Spleen (tissue), 7 donors: ENCODE measurements around the gene ECD.

Experiments
- CTCF ChIP-seq, 11 experiments: fragments of 200-600 bp in 7 of 11; fragments of 450-650 bp in 4 of 11; sonication (generic) in 4 of 11; IDR thresholded peaks in 8 of 11; conservative IDR thresholded peaks in 3 of 11; 1 replicate in 7 of 11; 2 replicates in 4 of 11; pipeline versions ENCODE4 v1.4.0 to v1.8.0; 2016 to 2021; ENCODE audit warnings: antibody characterized with exemption in 11 of 11, inconsistent platforms in 4 of 11, mild to moderate bottlenecking in 1 of 11
- POLR2A ChIP-seq, 3 donors: fragments of 450-650 bp; IDR thresholded peaks; one replicate each; pipeline ENCODE4 v1.5.1; 2017; ENCODE audit warnings: antibody characterized with exemption in 3 of 3, mild to moderate bottlenecking in 1 of 3
- donor health status: DM: no; HTN: no; CAD: no; lungs with moderate emphysema.
- donor health status: DM: no; HTN: no; CAD: no.
- donor health status: DM: no; HTN: no; CAD: no.

DNA sequence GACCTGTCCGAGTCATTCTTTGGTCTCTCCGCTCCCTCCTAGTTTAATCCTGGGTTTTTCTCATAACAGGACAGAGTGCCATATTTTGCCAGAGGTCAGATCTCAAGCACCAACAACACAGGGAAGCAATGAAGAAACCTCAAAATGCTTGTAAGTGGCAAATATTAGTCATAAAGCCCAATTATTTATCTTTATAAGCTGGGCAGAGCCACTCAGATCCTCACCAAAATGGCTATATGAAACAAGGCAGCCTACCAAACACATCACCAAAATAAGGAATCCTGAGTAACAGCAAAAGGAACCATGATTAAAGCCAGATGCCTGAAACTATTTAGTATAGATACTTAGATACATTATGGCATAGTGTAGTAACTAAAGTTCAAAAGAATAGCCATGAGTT is 4.7 kb downstream of the ECD start:
- no peak for TF ChIP-seq POLR2A (IDR thresholded peaks at IDR 0.05)
- no peak for TF ChIP-seq CTCF (IDR thresholded peaks at IDR 0.05 in 8 of 11, conservative IDR thresholded peaks at IDR 0.05 in 3 of 11)
